B cell (primary cell): Measurements from ENCODE around the gene BBC3.

ENCODE experiments used
- EZH2 ChIP-seq: IDR thresholded peaks from 2 replicates; pipeline ENCODE4 v1.6.1; 2012; ENCODE audit warnings: borderline replicate concordance, low read depth, mild to moderate bottlenecking, moderate library complexity, low read length; ENCODE audit not compliant: insufficient read depth, poor library complexity, severe bottlenecking
- TF ChIP-seq, protein P1 (sequence below): fragments of 200-600 bp; IDR thresholded peaks from one replicate; pipeline ENCODE4 v1.8.0; 2022; ENCODE audit warnings: antibody characterized with exemption, mild to moderate bottlenecking

DNA sequence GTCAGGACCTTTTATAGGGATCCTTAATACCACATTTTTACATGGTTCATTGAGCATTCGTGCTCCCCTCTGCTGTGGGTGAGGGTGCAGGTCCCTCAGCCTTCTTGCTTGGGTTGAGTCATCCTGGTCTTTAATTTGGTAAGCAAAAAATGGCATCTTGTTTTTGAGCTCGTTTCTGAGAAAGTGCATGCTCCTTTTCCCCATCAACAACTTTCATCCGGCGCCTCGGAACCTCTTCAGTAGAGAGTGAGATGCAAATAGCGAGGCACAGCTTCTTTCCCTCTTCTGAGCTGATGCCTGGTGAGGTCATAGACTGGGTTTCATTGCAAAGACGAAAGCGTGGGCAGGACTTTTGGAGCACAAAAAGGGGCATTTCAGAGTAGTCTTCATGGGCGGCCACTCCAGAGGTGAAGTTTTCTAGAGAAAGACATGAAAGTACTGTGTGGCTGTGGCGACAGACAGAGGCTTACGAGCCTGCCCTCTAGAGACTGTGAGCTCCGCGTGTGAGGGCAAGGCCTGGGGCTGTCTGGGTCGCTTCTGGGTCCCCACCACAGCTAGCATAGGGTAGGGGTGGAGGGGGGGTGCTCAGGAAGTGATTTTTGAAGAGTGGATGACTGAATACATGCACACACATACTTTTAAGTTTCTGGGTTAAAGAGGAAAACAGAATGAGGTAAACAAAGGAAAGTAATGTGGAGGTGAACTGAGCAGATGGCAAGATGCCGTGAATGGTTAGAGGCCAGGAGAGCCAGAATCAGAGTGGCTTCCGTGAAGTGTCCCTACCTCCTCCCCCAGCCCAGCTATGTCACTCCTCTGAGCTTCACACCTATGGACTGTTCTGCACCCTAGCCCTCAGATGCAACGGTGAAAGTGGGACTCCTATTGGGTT lies 44.3 kb downstream of the BBC3 start:
- TF ChIP-seq, protein P1, sequence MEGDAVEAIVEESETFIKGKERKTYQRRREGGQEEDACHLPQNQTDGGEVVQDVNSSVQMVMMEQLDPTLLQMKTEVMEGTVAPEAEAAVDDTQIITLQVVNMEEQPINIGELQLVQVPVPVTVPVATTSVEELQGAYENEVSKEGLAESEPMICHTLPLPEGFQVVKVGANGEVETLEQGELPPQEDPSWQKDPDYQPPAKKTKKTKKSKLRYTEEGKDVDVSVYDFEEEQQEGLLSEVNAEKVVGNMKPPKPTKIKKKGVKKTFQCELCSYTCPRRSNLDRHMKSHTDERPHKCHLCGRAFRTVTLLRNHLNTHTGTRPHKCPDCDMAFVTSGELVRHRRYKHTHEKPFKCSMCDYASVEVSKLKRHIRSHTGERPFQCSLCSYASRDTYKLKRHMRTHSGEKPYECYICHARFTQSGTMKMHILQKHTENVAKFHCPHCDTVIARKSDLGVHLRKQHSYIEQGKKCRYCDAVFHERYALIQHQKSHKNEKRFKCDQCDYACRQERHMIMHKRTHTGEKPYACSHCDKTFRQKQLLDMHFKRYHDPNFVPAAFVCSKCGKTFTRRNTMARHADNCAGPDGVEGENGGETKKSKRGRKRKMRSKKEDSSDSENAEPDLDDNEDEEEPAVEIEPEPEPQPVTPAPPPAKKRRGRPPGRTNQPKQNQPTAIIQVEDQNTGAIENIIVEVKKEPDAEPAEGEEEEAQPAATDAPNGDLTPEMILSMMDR = no peak
- no peak for TF ChIP-seq EZH2
